GM15510 (cell line): Measurements from ENCODE around the gene ATOSB.

Source experiments
- POLR2A ChIP-seq: IDR thresholded peaks from 3 replicates; pipeline ENCODE4 v1.6.1; 2011; ENCODE audit warnings: borderline replicate concordance; ENCODE audit not compliant: insufficient read length; ENCODE audit errors: extremely low read depth

The ATOSB gene

DNA sequence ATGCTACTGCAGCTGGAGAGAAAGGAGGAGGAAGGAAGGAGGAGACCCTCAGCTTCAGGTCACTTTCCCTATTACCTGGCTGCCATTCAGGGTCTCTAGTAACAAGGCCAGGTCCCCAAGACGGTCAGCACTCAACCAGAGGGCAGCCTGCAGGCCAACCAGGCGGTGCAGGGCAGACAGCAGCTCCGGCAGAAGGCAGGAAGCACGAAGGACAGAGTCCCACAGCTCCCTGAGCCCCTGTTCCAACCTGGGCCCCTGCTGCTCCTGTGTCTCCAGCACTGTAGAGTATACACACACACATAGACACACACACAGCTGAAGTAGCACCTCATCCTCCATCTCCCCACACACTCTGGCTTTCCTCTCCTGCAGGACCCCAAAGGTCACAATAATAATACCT, 37.6 kb downstream of the ATOSB start:
- no peak for TF ChIP-seq POLR2A

- TF ChIP-seq POLR2A = no peak
Observed at GRCh38 chr9:35076848-35077247, 38.8 kb downstream of the ATOSB start.

DNA sequence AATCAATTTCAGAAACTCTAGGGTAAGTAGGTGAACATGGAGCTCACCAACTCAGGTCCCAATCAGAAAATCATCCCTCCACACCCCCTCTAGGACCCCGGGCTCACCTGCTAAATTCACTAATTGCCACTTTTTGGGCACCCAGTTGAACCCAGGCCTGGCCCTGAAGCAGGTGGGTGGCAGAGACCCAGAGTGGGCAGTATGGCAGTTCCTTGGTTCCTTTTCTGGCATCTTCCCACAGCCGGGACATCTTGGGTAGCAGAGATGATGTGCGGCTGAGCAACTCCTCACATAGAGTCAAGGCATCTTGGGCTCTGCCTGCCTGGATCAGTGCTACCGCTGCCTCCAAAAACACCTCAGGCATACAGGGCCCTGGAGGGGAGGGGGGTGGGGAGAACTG, 40.3 kb downstream of the ATOSB start:
- no peak for TF ChIP-seq POLR2A

GRCh38 chr9:35074791-35075190, 40.9 kb downstream of the ATOSB start:
- TF ChIP-seq POLR2A = no peak

- TF ChIP-seq POLR2A = no peak
Observed at GRCh38 chr9:35074141-35074540, 41.5 kb downstream of the ATOSB start.

DNA sequence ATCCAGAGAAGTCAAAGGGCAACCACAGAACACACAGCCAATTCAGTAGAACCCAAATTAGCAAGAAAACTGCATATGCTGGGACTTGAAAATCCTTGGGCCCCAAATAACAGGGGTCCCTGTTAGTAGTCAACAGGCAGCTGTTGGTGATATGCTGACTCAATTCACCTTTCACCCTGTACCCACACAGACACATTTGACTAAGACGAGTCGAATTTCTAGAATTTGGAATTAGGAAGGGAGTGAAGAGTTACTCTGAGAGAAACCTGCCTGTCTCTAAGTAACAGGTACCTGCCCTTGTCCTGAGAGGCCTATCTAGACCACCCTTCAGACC, 42.4 kb downstream of the ATOSB start:
- TF ChIP-seq POLR2A = no peak

- TF ChIP-seq POLR2A = peak; percentile 96
Observed at GRCh38 chr9:35072461-35073278, 43.0 kb downstream of the ATOSB start, which contains the start of gene VCP. TSS of gene VCP (minus strand) at chr9:35072625. CDS start at chr9:35072353, 272 bp downstream.

DNA sequence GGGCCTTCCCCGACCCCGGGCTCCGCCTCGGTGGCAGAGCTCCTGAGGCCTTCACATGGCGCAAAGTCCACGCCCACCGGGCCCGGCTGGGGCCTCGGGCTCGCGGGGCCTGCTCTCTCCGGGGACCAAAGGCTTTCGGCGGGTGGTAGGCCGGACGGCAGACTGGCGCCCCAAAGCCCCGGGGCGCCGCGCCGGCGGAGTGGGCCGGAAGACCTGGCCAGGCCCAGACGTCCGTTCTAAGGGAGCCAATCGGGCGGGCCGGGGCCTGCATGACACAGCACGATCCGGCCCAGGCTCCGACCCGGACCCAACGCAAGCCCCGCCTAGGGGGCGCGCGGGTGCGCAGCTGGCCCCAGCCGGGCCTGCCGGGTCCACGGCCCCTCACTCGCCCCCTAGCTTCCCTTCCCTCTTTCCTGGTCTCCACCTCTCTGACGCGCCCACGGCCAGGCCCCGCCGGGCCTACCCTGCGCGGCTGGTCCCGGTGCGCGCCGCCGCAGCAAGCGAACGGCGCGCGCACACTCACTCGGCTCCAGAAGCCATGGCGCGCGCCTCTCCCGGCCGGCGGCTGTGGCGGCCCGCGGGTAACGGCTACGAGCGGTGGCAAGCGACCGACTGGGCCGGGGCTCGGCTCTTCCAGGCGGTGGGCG, 43.7 kb downstream of the ATOSB start:
- TF ChIP-seq POLR2A = no peak

GRCh38 chr9:35070823-35071813, 44.5 kb downstream of the ATOSB start:
- TF ChIP-seq POLR2A = no peak

GRCh38 chr9:35069020-35069419, 46.6 kb downstream of the ATOSB start:
- no peak for TF ChIP-seq POLR2A

GRCh38 chr9:35067056-35067455, 48.6 kb downstream of the ATOSB start:
- TF ChIP-seq POLR2A = no peak

GRCh38 chr9:35060548-35061207, 55.0 kb downstream of the ATOSB start:
- no peak for TF ChIP-seq POLR2A

GRCh38 chr9:35059438-35059837, 56.2 kb downstream of the ATOSB start:
- no peak for TF ChIP-seq POLR2A

DNA sequence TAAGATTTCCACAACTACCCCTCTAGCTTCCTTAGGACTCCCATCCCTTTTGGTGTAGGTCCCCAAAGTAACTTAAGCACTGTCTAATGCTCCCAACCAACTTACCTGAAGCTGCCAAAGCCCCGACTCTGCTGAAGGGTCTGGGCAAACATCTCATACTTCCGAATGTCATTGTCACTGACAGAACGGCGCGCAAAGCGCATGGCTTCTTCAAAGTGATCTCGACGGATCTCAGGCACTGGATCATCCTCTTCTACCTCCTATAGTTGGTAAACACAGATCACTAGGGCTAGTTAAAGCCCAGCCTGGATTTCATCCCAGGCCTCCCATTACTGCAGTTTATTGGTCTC, 58.4 kb downstream of the ATOSB start:
- no peak for TF ChIP-seq POLR2A
